Measurements from ENCODE around the gene PCDHGA5. TPM values are rescaled to one million over a fixed set of nuclear protein-coding genes. Genes with fewer than 3 reads are reported as not detected.
"Not testable (repeated sequence)": the region's sequence is repeated elsewhere in the genome, so short reads cannot be mapped to it uniquely, and the experiment has no call there.

PCDHGA5 gene
- total RNA-seq, 1 experiment from 2014 or later, result 2.0 TPM

- CTCF ChIA-PET, result interaction anchor here (1.2 to 1.5 kb wide), 3 partner anchors 10 to 238 kb away, joined by 3 to 4 read pairs (median 4); partner anchors contain the start of genes PCDHGA10 and PCDHGA9
- peaks cover 21% of the 10 kb centered on the region for H3K27me3 Mint-ChIP-seq (ENCODE audit: low read depth)
These were observed 29.3 kb downstream of the PCDHGA5 start for GRCh38 chr5:141393267-141393666.

GRCh38 chr5:141394401-141395187 lies 30.6 kb downstream of the PCDHGA5 start:
- Mint-ChIP-seq H3K9me3 (peaks cover 63% of the 10 kb centered on the region), H3K27me3 (ENCODE audit: low read depth) (peaks cover 17% of the 10 kb centered on the region), H3K36me3 (peaks cover 76% of the 10 kb centered on the region)
- DNase-seq (ENCODE audit: low spot score); H3K4me3 Mint-ChIP-seq; H3K27ac Mint-ChIP-seq; POLR2A ChIA-PET; ATAC-seq; H3K4me1 Mint-ChIP-seq: not testable (repeated sequence)
- 0 out of 2 replicates have a peak, but pooled peaks have one; percentile 11 for TF ChIP-seq CTCF (IDR thresholded peaks at IDR 0.05)
- CTCF ChIA-PET, result interaction anchor here (4.3 kb wide), 1 partner anchor 19 kb away, joined by 38 read pairs; the partner anchor contains the start of gene PCDHGA10

More at GRCh38 chr5:141393267-141393666, 29.3 kb downstream of the PCDHGA5 start:
- no peak overlapping the region for H3K27ac Mint-ChIP-seq
- no peak overlapping the region for H3K4me3 Mint-ChIP-seq
- TF ChIP-seq PREB (CRISPR knock-in tag; IDR thresholded peaks at IDR 0.05; ENCODE audit: borderline replicate concordance) (no peak), TEAD1 (CRISPR knock-in tag; IDR thresholded peaks at IDR 0.05) (no peak), ETV6 (CRISPR knock-in tag; IDR thresholded peaks at IDR 0.05) (no peak), IRF2 (CRISPR knock-in tag; IDR thresholded peaks at IDR 0.05; ENCODE audit: borderline replicate concordance, low read depth) (no peak), MXD4 (CRISPR knock-in tag; IDR thresholded peaks at IDR 0.05; ENCODE audit: borderline replicate concordance) (no peak), ZNF263 (CRISPR knock-in tag; IDR thresholded peaks at IDR 0.05; ENCODE audit: low read depth) (no peak), RELA (CRISPR knock-in tag; IDR thresholded peaks at IDR 0.05; ENCODE audit: borderline replicate concordance) (no peak), SOX15 (CRISPR knock-in tag; IDR thresholded peaks at IDR 0.05) (no peak), ZNF396 (CRISPR knock-in tag; IDR thresholded peaks at IDR 0.05; ENCODE audit: borderline replicate concordance) (no peak), HMGXB4 (CRISPR knock-in tag; IDR thresholded peaks at IDR 0.05) (no peak), E2F4 (CRISPR knock-in tag; IDR thresholded peaks at IDR 0.05; ENCODE audit: borderline replicate concordance, low read depth) (no peak), ZNF423 (CRISPR knock-in tag; IDR thresholded peaks at IDR 0.05) (no peak)
- H3K36me3 Mint-ChIP-seq, result peaks cover 76% of the 10 kb centered on the region
- H3K9me3 Mint-ChIP-seq, result peaks cover 66% of the 10 kb centered on the region
- 0 out of 2 replicates have a peak, but pooled peaks cover 3% of the 10 kb centered on the region for H3K4me1 Mint-ChIP-seq
- POLR2A ChIA-PET, result no interaction called here
- ATAC-seq (no peak), DNase-seq (ENCODE audit: low spot score) (no peak)
